Smooth muscle cell (in vitro differentiated cells): ENCODE data around the gene KCND2. TPM values are rescaled to one million over a fixed set of nuclear protein-coding genes. Genes with fewer than 3 reads are reported as not detected.

Source experiments
- DNase-seq: peaks from one replicate; lab custom pipeline; 2025; ENCODE audit not compliant: unreplicated experiment; lab: John Stamatoyannopoulos, UW
- H2AFZ ChIP-seq: fragments of 200-600 bp; sonication (generic); 2 replicates; pipeline ENCODE4 v1.6.0; 2016; ENCODE audit warnings: antibody characterized with exemption, low read depth, mild to moderate bottlenecking
- H3F3A ChIP-seq: fragments of 200-600 bp; sonication (generic); 2 replicates; pipeline ENCODE4 v1.6.0; 2017; ENCODE audit warnings: antibody characterized with exemption, low read depth
- H3K27ac ChIP-seq: fragments of 200-600 bp; sonication (generic); 2 replicates; pipeline ENCODE4 v1.5.1; 2016; ENCODE audit warnings: low read depth, mild to moderate bottlenecking
- H3K27me3 ChIP-seq: fragments of 200-600 bp; sonication (generic); 2 replicates; pipeline ENCODE4 v1.6.1; 2016; ENCODE audit warnings: low read depth, mild to moderate bottlenecking
- H3K36me3 ChIP-seq: fragments of 200-600 bp; sonication (generic); 2 replicates; pipeline ENCODE4 v1.5.1; 2016; ENCODE audit warnings: low read depth
- H3K4me1 ChIP-seq: fragments of 200-600 bp; sonication (generic); 2 replicates; pipeline ENCODE4 v1.5.1; 2016; ENCODE audit warnings: low read depth
- H3K4me2 ChIP-seq: fragments of 200-600 bp; sonication (generic); 2 replicates; pipeline ENCODE4 v1.6.0; 2016; ENCODE audit warnings: mild to moderate bottlenecking
- H3K4me3 ChIP-seq: fragments of 200-600 bp; sonication (generic); 2 replicates; pipeline ENCODE4 v1.5.1; 2016; ENCODE audit warnings: mild to moderate bottlenecking
- H3K79me2 ChIP-seq: fragments of 200-600 bp; sonication (generic); 2 replicates; pipeline ENCODE4 v1.6.0; 2016; ENCODE audit warnings: low read depth, mild to moderate bottlenecking
- H3K9ac ChIP-seq: fragments of 200-600 bp; sonication (generic); 2 replicates; pipeline ENCODE4 v1.6.0; 2016; ENCODE audit warnings: low read depth
- H3K9me3 ChIP-seq: fragments of 200-600 bp; sonication (generic); replicated peaks from 2 replicates; pipeline ENCODE4 v1.5.1; 2016; ENCODE audit warnings: low read depth
- H4K20me1 ChIP-seq: fragments of 200-600 bp; sonication (generic); 2 replicates; pipeline ENCODE4 v1.6.0; 2016; ENCODE audit warnings: low read depth
- CTCF ChIP-seq: fragments of 200-600 bp; sonication (generic); IDR thresholded peaks from 2 replicates; pipeline ENCODE4 v1.5.1; 2017; ENCODE audit warnings: borderline replicate concordance, mild to moderate bottlenecking, antibody characterized with exemption; ENCODE audit not compliant: insufficient read depth, poor library complexity, severe bottlenecking
- WGBS: methylation state at CpG from one replicate; pipeline ENCODE4 v1.1.7; 2016; ENCODE audit warnings: low lambda C conversion rate; 5-methylcytosine and 5-hydroxymethylcytosine counted together
- polyA plus RNA-seq: library from polyadenylated mRNA; unstranded; fragments of >200 nt; fragmentation: Nextera tagmentation; extraction: Ambion mirVana; gene quantifications from 2 replicates; pipeline ENCODE4 v1.2.1, GENCODE V29; 2016
- total RNA-seq: library from RNA; depleted of rRNA; stranded (reverse); fragments of >200 nt; gene quantifications from 2 replicates; pipeline ENCODE4 v1.2.3, GENCODE V29; 2014

The KCND2 gene
- total and polyA plus RNA-seq, 2 experiments from 2014 or later = 1.6 to 2.9 TPM

- no peak for TF ChIP-seq CTCF
- WGBS = 88% methylated on average over 2 of the region's 2 CpGs
These were observed 190.0 kb downstream of the KCND2 start for GRCh38 chr7:120462991-120463390.

GRCh38 chr7:120464104-120464503 is 191.1 kb downstream of the KCND2 start:
- H3K4me1 ChIP-seq = no peaks in the 10 kb centered on the region
- no peaks in the 10 kb centered on the region for H3K36me3 ChIP-seq
- H3K27ac ChIP-seq = no peak overlapping the region
- 94% methylated on average over 4 of the region's 4 CpGs for WGBS
- no peaks in the 10 kb centered on the region for H3K79me2 ChIP-seq
- no peak for TF ChIP-seq CTCF
- H3F3A ChIP-seq = no peaks in the 10 kb centered on the region
- no peaks in the 10 kb centered on the region for H3K27me3 ChIP-seq
- no peak overlapping the region for H3K4me3 ChIP-seq
- H4K20me1 ChIP-seq = no peaks in the 10 kb centered on the region
- no peak for DNase-seq
- H3K9ac ChIP-seq = no peak overlapping the region
- H2AFZ ChIP-seq = no peak overlapping the region
- no peak overlapping the region for H3K4me2 ChIP-seq
- H3K9me3 ChIP-seq = no peaks in the 10 kb centered on the region

More at GRCh38 chr7:120462991-120463390, 190.0 kb downstream of the KCND2 start:
- H3K79me2 ChIP-seq = no peaks in the 10 kb centered on the region
- no peaks in the 10 kb centered on the region for H3K36me3 ChIP-seq
- H3K4me1 ChIP-seq = no peaks in the 10 kb centered on the region
- no peak overlapping the region for H3K4me3 ChIP-seq
- no peak overlapping the region for H3K27ac ChIP-seq
- H3K9ac ChIP-seq = no peak overlapping the region
- H3K4me2 ChIP-seq = no peak overlapping the region
- H2AFZ ChIP-seq = no peak overlapping the region
- no peaks in the 10 kb centered on the region for H4K20me1 ChIP-seq
- no peaks in the 10 kb centered on the region for H3K27me3 ChIP-seq
- H3F3A ChIP-seq = no peaks in the 10 kb centered on the region
- no peaks in the 10 kb centered on the region for H3K9me3 ChIP-seq
- no peak for DNase-seq

- H3K27ac ChIP-seq = no peak overlapping the region
- no peaks in the 10 kb centered on the region for H3F3A ChIP-seq
- no peak overlapping the region for H3K9ac ChIP-seq
- WGBS = 93% methylated on average over 3 of the region's 3 CpGs
- H3K4me3 ChIP-seq = no peak overlapping the region
- no peaks in the 10 kb centered on the region for H4K20me1 ChIP-seq
- no peaks in the 10 kb centered on the region for H3K27me3 ChIP-seq
- no peak for DNase-seq
- H3K9me3 ChIP-seq = no peaks in the 10 kb centered on the region
- no peak overlapping the region for H2AFZ ChIP-seq
- H3K4me2 ChIP-seq = no peak overlapping the region
- H3K4me1 ChIP-seq = no peaks in the 10 kb centered on the region
- no peak for TF ChIP-seq CTCF
- no peaks in the 10 kb centered on the region for H3K36me3 ChIP-seq
- H3K79me2 ChIP-seq = no peaks in the 10 kb centered on the region
These were observed 194.7 kb downstream of the KCND2 start for GRCh38 chr7:120467676-120468075.

- H3K9me3 ChIP-seq = no peaks in the 10 kb centered on the region
- TF ChIP-seq CTCF = no peak
- no peak overlapping the region for H3K4me3 ChIP-seq
- no peaks in the 10 kb centered on the region for H3K27me3 ChIP-seq
- H2AFZ ChIP-seq = no peak overlapping the region
- H3K9ac ChIP-seq = no peak overlapping the region
- no peaks in the 10 kb centered on the region for H3K36me3 ChIP-seq
- H3K79me2 ChIP-seq = no peaks in the 10 kb centered on the region
- no peak for DNase-seq
- 91% methylated on average over 3 of the region's 3 CpGs for WGBS
- no peaks in the 10 kb centered on the region for H3K4me1 ChIP-seq
- no peaks in the 10 kb centered on the region for H4K20me1 ChIP-seq
- H3K4me2 ChIP-seq = no peak overlapping the region
- no peak overlapping the region for H3K27ac ChIP-seq
- no peaks in the 10 kb centered on the region for H3F3A ChIP-seq
These were observed 195.6 kb downstream of the KCND2 start for GRCh38 chr7:120468611-120469010.
